A673 (cell line): ENCODE results near the gene PANX2.

ENCODE experiments used
- CTCF ChIP-seq: fragments of 300-800, 200-600 bp; sonication (generic); conservative IDR thresholded peaks from 2 replicates; pipeline ENCODE4 v1.5.1; 2017; ENCODE audit warnings: low read depth, mild to moderate bottlenecking, antibody characterized with exemption, low read length, moderate library complexity, mixed read lengths
- EZH2 ChIP-seq: fragments of 200-600 bp; sonication (generic); IDR thresholded peaks from 2 replicates; pipeline ENCODE4 v1.6.1; 2017; ENCODE audit warnings: borderline replicate concordance, low read depth, mild to moderate bottlenecking, mixed read lengths, antibody characterized with exemption, low read length; ENCODE audit not compliant: poor library complexity, severe bottlenecking

- TF ChIP-seq CTCF (no peak), EZH2 (no peak)
Measured at GRCh38 chr22:50171965-50172421, 1.5 kb downstream of the PANX2 start.
